Measurements from ENCODE around the gene UGT1A3.
"Not testable (repeated sequence)": the region's sequence is repeated elsewhere in the genome, so short reads cannot be mapped to it uniquely, and the experiment has no call there.

UGT1A3 gene

GRCh38 chr2:233728723-233729301 lies at the start of gene UGT1A3:
UGT1A3 (plus strand) TSS chr2:233729042; CDS start chr2:233729127, 85 bp downstream.
- DNase-seq (ENCODE audit: low read depth) = no peak

DNA sequence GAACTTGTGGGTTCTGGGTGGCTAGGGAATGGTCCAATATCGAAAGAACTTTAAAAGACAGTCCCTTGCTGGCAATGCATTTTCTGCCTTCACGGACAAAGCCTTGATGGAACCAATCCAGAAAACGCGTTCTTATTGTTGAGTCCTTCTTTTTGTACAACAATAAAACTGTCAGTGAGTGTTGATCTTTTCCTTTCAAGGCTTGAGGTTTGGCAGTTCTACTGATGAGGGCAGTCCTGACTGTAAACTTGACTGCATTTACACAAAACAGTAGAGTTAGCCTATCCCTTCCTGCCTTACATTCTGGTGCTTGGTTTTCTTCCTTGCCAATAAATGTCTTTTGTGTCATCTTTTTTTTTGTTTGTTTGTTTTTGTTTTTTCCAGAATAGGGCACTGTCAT lies 49.6 kb upstream of the UGT1A3 start:
- no peak for DNase-seq (ENCODE audit: low read depth)

DNA sequence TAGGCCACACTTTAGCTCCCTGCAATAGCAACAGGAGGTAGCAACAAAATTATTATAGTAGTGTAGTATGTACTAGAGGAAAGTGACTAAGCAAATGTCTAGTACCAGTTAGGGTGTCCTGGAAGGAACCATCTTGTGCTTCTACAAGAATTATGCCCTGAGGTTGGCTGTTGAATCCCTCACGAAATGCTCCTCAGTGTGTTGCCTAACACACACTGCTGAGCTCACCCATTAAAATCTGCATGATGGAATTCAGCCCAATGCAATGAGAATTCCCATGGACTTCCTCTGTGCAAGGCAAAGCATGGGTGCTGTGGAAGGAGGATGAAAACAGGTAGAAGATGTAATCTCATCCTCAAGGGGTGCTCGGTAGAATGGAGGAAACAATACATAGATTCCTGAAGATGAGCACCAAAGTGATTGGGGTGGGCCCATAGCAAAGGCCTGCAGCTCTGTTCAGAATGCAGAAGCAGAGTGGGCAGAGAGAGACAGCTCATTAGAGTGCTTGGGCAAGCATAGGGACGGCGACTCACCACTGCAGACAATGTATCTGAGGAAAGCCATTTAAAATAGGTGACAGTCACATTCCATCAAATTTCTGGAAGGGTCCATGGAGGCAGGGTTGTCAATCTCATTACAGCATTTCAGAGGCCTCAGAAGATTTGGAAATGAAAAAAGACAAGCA lies 48.3 kb upstream of the UGT1A3 start:
- no peak for DNase-seq (ENCODE audit: low read depth)

- no peak for DNase-seq (ENCODE audit: low read depth)
Measured at GRCh38 chr2:233681521-233682099, 47.2 kb upstream of the UGT1A3 start, which contains the start of gene UGT1A7. UGT1A7 (plus strand) TSS chr2:233681901; CDS start chr2:233681938, 37 bp downstream.

- no peak for DNase-seq (ENCODE audit: low read depth)
Measured at GRCh38 chr2:233684640-233685039, 44.2 kb upstream of the UGT1A3 start.

DNA sequence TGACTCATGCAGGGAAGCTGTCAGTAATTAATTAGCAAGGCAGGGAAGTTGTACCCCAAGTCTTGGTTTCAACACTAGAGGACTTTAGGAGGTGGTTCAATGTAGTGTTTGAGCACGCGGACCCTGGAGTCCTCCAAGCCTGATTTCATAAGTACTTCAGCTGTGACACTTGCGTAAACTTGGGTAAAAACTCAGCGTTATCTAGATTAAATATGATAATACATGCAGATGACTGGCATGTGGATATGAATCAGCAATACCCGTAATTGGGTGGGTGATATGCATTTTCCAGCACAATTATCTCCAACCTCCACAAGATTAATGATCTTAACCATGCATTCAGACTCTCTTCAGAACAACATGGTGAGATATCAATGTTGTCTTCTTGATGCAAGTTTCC lies 41.9 kb upstream of the UGT1A3 start:
- no peak for DNase-seq (ENCODE audit: low read depth)

DNA sequence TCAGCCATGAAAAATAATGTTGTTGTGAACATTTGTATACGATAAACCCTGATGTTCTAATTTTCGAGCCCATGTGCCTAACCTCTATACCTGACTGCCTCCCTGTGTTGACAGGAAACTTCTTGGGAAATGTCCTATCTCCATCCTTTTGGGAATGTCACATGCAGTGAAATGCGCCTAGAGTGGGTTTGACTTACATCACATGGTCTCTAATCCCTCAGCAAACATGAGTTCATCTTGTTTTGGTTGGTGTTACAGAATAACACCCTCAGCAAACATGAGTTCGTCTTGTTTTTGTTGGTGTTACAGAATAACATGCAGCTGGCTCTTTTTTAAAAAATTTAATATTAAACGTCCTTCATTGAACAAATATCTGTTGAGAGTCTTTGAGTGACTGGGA lies 40.5 kb upstream of the UGT1A3 start:
- no peak for DNase-seq (ENCODE audit: low read depth)

DNA sequence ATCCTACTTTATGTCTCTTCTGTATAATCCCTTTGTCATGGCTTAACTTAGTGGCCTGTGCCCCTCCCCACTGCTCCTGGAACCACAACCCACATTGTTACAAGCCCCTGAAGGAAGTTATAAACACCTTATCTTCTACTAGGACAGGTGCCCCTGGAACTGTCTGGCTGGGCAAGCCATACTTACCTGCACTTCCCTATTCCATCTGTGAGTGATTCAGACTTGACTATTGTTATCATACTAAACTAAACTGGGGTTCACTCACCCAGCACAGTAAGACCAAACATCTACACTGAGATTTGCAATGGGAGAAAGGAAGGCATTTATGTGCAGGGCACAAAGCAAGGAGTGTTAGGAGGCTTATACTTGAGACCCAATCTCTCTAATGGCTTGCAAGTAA lies 39.8 kb upstream of the UGT1A3 start:
- DNase-seq (ENCODE audit: low read depth) = no peak

GRCh38 chr2:233689501-233689900 lies 39.3 kb upstream of the UGT1A3 start:
- DNase-seq (ENCODE audit: low read depth) = no peak

DNA sequence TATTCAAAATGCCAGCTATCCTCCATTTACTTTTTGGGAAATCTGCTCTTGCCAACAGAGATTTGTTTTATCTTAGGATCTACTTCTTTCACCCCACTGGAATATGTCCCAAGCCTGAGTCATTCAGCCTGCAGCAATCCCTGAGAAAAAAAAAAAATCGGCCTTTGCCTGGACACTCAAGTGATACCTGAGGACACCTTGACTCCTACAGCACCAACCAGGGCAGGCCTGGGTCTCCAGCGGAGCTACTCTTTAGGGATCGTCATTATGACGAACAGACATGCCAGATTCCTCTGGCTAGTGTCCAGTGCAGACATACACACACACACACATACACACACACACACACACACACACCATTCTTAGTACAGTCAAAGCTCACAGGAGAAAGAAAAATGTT lies 38.4 kb upstream of the UGT1A3 start:
- no peak for DNase-seq (ENCODE audit: low read depth)

DNA sequence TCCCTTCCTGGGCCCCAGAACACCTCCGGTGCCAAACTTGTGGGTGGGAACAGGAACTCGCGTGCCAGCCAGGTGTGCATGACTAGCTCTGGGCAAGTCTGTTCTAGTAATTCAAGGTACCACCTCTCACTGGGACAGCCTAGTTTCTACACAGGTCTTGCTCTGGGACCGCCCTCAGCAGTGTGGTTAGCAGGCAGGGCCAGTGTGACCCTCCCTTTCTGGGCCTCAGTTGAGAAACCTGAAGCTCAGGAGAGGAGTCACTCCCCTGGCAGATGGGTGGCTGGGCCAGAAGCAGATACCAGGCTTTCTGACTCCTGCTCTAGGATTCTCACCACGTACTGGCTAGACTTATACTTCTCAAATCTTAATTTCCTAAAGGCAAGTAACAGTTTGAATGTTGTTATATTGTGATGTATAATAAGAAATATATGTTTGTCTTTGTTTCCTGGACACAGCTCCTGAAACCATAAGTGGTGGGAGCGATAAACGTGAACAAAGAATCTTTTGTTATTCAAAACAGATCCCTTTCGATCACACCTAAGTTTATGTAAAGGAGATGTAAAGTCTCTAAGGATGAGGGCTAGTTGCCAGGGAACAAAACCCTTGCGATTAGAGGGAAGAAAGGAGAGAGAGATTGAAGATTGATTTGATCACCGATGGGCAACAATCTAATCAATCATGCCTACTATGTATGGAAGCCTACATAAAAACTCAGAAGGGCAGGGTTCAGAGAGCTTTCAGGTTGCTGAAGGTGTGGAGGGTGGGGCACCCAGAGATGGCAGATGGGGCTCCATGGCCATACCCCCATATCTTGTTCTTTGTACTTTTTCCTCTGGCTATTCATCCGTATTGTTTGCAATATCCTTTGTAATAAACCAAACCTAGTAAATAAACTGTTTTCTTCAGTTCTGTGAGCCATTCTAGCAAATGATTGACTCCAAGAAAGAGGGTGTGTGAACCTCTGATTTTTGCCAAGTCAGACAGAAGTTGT lies 37.1 kb upstream of the UGT1A3 start:
- no peak for DNase-seq (ENCODE audit: low read depth)

DNA sequence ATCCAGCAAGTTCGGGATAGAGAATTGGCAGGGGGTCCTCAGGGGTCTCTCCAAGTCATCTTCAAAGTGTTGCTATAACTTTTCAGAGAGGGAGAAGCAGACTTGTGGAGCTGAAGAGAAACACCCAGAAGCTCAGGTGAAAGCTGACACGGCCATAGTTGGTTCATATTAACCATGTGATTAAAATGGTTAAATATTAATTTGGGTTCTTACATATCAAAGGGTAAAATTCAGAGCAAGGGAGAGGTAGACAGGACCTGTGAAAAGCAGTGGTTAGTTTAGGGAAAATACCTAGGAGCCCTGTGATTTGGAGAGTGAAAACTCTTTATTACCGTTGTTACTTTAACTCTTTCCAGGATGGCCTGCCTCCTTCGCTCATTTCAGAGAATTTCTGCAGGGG lies 36.2 kb upstream of the UGT1A3 start, which contains the start of gene UGT1A6:
Gene UGT1A6, plus strand, starts transcription at position 243 of the 400 bp plus-strand sequence. Its CDS starts 115 bp downstream, at position 358.
- DNase-seq (ENCODE audit: low read depth) = no peak

GRCh38 chr2:233693963-233694362 lies 34.9 kb upstream of the UGT1A3 start:
- no peak for DNase-seq (ENCODE audit: low read depth)

DNA sequence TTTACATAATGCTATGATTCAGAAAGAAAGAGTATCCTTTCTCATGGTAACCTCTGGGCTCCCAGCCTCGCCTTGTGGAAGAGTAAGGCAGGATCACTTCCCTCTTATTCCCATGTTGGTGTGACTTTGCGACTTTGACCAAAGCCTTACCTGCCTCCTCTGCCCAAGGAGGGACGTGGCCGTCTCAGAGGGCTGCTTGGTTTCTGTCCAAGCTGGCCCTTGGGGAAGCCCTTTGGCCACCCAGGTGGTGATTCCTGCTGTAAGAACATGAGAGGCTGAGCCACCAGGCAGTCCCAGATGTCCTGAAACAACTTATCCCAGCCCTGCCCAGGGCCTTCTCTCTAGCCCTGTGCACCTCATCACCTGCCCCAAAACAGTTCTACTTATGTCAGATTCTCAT lies 30.1 kb upstream of the UGT1A3 start:
- no peak for DNase-seq (ENCODE audit: low read depth)

GRCh38 chr2:233699424-233700027 lies 29.3 kb upstream of the UGT1A3 start:
- no peak for DNase-seq (ENCODE audit: low read depth)

- DNase-seq (ENCODE audit: low read depth) = no peak
Measured at GRCh38 chr2:233700028-233700635, 28.7 kb upstream of the UGT1A3 start.

- not testable (repeated sequence) for DNase-seq (ENCODE audit: low read depth)
Measured at GRCh38 chr2:233700842-233701241, 28.0 kb upstream of the UGT1A3 start.

- no peak for DNase-seq (ENCODE audit: low read depth)
Measured at GRCh38 chr2:233702238-233702637, 26.6 kb upstream of the UGT1A3 start.

DNA sequence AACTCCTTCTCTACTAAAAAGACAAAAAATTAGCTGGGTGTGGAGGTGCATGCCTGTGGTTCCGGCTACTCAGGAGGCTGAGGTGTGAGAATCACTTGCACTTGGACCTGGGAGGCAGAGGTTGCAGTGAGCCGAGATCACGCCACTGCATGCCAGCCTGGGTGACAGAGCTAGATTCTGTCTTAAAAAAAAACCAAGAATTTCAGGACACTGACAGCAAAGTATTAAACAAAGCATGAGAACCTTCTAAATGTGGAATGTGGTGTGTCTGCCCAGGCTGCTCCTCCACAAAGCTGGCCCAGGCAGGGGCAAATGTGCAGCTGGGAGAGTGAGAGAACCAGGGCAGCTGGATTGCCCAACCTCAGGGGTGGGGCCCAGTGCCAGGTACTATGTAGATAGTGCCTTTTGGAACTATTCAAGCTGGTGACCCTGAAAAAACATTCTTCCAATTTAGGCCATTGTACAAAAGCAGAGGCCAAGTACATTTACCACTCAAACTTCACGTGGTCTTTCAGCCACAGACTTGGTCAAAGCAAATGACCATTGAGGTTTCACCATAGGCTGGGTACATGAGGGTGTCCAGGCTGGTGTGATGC lies 22.8 kb upstream of the UGT1A3 start:
- DNase-seq (ENCODE audit: low read depth) = no peak

GRCh38 chr2:233706720-233707119 lies 22.1 kb upstream of the UGT1A3 start:
- no peak for DNase-seq (ENCODE audit: low read depth)
